Measurements from ENCODE around the gene NAGPA.

GRCh38 chr16:5069854-5070253 lies 36.1 kb upstream of the NAGPA start:
- TF ChIP-seq CTCF (IDR thresholded peaks at IDR 0.05; ENCODE audit: poor library complexity, severe bottlenecking) (no peak), POLR2AphosphoS5 (IDR thresholded peaks at IDR 0.05) (no peak), TAF1 (IDR thresholded peaks at IDR 0.05; ENCODE audit: low read depth) (no peak), EZH2 (IDR thresholded peaks at IDR 0.05; ENCODE audit: borderline replicate concordance, insufficient read depth, low read length, poor library complexity, severe bottlenecking) (no peak), EP300 (conservative IDR thresholded peaks at IDR 0.05; ENCODE audit: poor library complexity, severe bottlenecking) (no peak), RAD21 (conservative IDR thresholded peaks at IDR 0.05) (no peak)
